GM21360 (cell line): Measurements from ENCODE around the gene RPS8.
A peak's percentile ranks its signal among the peaks of the same experiment; 100 is the strongest.
"Not testable (repeated sequence)": the region's sequence is repeated elsewhere in the genome, so short reads cannot be mapped to it uniquely, and the experiment has no call there.

Source experiments
- ATAC-seq: cut with Tn5 transposase; IDR thresholded peaks from one replicate; pipeline ENCODE4 v1.9.1; 2021; ENCODE audit warnings: mild to moderate bottlenecking, moderate library complexity; ENCODE audit not compliant: unreplicated experiment

The RPS8 gene

DNA sequence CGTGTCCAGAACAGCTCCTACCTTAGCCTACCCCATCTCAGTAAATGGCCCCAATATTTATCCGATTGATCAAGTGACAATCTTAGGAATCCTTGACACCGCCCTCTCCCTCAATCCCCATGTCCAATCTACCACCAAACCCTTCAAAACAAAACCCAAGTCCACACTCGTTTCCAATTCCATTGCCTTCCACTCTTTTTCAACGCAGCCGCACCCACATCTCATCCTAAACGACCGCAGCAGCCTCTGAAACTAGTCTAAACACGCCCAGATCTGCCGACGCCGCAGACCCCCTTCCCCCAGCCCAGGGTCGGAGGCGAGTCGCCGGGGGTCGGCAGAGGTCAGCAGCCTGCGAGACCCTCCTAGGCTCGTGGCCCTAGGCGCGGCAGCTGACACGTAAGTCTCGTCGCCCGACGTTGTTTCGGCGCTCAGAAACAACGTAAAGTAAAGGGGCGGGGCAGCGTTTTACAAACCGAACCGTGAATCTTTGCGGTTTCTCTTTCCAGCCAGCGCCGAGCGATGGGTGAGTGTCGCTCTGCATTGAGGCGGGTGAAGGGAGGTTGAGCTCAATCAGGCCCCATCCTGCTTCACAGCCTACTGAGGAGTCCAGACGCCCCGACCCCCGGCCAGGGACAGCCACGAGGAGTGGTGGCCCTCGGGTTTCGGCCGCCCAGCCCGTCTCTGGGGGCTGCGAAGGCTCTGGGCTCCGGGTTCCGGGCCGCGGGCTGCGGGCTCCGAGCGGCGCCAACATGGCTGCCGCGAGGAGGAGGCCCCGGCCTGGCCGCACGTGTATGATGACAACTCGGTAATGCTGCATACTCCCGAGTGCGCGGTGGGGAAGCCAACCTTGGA, at the start of gene RPS8:
Gene RPS8 (plus strand): TSS at position 463 of the 852 bp plus-strand sequence. CDS start 57 bp downstream, at position 520.
- ATAC-seq, result peak; percentile 78

DNA sequence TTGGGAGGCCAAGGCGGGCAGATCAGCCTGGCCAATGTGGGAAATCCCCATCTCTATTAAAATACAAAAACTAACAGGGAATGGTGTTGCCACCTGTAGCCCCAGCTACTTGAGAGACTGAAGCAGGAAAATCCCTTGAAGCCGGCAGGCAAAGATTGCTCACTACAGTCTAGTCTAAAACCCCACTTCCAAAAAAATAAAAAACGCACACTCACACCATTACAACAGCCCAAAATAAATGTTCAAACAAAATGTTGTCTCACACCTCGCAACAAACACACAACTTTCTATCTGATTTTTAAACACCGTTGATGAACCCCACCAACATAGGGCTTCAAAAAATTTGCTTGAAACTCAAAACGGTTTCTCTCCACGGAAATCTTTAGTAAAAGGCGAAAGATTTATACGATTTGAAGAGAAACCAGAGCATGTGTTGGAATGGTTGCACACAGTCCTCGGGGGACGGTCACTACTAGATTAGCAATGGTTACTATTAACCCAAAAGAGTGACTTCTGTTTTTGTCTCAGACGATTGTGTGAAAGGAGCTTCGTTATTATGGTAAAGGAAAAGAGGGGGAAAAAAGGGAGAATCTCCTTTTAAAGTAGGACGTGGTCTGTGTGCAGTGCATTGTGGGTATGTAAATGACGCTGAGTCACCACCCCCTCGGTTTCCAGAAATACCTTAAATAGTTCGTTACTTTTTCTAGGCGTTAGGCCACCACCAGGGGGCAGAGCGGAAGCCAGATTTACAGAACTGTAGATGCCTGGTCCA, 44.4 kb upstream of the RPS8 start, which contains the start of gene RNU5D-1:
Gene RNU5D-1 (minus strand): TSS at position 430 of the 772 bp plus-strand sequence.
- ATAC-seq, result peak; percentile 61

DNA sequence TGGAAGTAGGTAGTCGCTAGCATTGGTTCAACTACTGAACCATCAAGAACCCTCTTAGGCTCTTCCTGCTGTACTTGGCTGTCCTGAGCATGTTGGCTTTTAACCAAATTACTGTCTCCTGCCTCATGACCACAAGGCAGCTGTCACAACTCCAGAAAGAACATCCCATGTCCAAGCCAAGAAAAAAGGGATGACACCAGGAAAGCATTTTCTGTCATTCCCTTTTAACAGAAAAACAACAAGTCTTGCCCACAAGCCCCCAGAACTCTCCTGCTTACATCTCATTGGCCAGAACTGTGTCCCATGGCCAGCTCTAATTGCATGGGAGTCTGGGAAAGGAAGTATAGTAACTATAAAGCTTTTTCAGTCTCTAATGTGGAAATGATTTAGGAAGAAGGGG, 42.0 kb upstream of the RPS8 start:
- no peak for ATAC-seq

DNA sequence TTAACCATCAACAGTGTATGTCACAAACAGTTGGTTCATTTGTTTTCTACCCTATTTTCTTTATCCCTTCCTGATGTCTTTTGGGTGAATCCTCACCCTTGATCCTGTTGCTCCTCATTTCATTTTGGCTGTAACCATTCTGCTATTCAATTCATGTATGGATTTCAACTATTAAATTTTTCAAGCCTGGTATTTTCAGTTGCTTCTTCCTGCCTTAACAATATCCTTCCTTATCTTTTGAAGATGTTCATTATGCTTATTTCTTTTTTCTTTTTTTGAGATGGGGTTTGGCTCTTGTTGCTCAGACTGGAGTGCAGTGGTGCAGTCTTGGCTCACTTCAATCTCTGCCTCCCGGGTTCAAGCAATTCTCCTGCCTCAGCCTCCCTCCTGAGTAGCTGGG, 41.6 kb upstream of the RPS8 start:
- ATAC-seq, result no peak

DNA sequence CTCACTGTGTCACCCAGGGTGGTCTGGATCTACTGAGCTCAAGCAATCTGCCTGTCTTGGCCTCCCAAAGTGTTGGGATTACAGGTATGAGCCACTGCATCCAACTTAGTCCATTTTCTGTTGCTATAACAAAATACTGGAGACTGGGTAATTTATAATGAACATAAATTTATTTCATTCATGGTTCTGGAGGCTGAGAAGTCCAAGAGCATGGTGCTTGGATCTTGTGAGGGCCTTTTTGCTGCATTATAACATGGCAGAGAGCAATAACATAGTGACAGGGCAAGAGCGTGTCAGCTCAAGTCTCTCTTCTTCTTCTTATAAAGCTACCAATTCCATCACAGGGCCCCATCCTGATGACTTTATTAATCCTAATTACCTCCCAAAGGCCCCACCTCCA, 39.3 kb upstream of the RPS8 start:
- no peak for ATAC-seq

DNA sequence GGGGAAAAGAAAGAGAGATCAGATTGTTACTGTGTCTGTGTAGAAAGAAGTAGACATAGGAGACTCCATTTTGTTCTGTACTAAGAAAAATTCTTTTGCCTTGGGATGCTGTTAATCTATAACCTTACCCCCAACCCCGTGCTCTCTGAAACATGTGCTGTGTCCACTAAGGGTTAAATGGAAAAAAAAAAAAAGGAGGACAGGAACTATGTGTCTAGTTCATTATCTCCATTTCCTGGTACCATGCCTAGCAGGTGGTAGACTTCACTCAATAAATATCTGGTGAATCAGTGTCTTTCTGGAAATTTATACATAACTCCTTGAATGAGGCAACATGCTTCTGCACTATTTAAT, 36.4 kb upstream of the RPS8 start:
- not testable (repeated sequence) for ATAC-seq

DNA sequence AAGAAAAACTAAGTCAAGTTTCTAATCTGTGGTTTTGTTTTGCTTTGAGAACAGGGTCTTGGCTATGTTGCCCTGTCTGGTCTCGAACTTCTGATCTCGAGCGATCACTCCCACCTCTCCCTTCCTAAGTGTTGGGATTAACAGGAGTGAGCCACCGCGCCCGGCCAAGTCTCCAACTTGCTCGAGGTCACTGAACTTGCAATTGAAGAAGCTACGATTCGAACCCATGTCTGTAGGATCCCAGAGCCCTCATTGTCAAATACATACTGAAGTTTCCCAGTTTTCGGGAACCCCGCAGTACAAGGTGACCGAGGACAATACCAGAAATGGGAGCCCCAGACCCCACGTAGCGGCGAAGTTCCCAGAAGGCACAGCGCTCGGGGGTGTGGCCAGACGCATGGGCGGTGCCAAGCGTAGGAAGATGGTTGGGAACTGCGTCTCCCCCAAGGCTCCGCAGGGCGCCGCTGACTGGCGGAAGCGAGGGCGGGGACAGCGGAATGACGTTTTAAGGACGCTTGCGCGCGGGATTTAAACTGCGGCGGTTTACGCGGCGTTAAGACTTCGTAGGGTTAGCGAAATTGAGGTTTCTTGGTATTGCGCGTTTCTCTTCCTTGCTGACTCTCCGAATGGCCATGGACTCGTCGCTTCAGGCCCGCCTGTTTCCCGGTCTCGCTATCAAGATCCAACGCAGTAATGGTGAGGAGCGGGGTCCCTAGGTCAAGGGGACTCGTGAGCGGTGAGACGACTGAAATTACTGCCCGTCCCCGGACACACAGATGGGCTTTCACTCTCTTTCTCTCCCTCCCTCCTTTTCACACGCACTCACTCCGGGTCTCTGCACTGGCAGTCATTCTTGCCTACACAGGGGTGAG, 35.8 kb upstream of the RPS8 start, which contains the start of gene KIF2C:
Gene KIF2C (plus strand): TSS at position 531 of the 872 bp plus-strand sequence. CDS start 96 bp downstream, at position 627.
- ATAC-seq, result peak; percentile 94

DNA sequence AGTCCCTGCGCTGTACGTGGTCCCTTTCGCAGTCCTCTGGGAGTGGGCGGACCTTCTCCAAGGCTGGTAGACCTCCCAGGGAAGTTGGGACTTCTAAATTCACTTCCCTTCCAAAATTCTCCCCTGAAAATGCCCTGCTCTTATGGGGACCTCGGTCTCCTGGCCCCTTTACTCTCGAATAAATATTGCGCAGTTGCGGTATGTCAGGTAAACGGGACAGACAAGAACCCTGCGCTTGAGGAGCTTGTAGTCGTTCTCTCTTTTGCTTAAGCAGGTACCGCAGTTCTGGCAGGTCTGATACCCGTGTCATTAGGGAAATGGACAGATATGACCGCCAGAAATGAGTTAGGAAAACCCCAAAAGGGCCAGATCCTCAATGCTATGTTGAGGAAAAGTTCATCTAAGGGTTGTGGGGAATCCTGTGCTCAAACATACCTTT, 35.1 kb upstream of the RPS8 start:
- peak; percentile 17 for ATAC-seq

DNA sequence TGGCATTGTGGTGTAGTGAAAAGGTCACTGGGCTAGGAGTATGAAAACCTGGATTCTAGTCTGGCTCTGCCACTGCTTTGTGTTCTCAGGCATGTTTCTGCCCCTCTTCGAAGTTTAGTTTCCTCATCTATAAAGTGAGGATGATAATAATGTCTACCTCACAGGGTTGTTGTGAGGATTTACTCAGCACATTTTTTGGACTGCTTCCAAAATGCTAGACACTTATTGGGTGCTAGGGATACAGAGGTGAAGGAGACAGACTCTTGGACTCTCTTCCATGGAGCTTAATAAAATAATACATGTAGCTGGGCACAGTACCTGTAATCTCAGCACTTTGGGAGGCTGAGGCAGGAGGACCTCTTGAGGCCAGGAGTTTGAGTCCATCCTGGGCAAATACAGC, 32.1 kb upstream of the RPS8 start:
- ATAC-seq, result no peak

DNA sequence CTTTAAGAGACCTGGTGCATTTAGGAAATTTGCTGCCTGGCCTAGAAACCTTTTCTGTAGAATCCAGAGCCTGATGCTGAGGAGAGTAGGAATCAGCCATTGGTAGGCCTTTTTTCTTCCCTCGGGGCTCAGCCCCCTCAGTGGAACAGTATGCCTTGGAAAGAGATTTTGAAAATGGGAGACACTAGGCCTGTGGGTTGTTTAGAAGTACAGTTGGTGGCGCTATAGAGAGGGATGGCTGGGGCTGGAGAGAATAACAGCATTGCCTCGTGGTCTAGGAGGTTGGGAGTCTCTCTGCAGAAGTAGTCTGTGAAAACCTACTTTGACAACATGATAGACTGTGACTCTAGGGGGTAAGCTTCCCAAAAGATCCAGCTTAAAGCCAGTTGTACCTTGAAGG, 27.5 kb upstream of the RPS8 start:
- ATAC-seq, result no peak

DNA sequence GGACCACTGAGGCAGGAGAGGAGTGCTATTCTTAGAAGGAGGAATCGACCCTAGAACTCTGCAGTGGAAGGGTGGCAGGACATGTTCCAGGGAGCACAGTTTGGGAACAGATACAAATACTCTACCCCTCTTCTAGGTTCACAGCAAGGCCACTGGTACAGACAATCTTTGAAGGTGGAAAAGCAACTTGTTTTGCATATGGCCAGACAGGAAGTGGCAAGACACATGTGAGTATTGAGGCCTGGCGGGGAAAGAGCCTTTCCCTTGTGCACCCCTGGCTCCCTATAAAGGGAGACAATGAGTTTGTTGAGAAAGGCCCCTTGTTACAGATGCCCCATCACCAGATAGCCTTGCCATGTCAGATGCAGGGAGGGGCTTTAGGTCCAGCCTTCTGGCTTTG, 17.9 kb upstream of the RPS8 start:
- no peak for ATAC-seq

DNA sequence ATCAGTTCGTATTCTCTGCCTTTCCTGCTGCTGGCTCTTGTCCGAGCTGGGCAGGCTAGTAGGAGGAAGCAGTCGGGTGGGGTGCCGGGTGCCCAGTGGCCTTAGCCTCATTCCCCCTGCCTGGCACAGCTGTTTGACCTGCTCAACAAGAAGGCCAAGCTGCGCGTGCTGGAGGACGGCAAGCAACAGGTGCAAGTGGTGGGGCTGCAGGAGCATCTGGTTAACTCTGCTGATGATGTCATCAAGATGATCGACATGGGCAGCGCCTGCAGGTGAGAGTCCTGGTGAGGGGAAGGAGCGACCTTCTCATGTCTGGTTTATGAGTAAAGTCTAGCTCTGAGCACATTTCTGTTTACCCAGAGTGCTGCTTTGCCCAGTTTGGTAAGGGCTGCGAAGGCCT, 16.3 kb upstream of the RPS8 start:
- ATAC-seq, result no peak

DNA sequence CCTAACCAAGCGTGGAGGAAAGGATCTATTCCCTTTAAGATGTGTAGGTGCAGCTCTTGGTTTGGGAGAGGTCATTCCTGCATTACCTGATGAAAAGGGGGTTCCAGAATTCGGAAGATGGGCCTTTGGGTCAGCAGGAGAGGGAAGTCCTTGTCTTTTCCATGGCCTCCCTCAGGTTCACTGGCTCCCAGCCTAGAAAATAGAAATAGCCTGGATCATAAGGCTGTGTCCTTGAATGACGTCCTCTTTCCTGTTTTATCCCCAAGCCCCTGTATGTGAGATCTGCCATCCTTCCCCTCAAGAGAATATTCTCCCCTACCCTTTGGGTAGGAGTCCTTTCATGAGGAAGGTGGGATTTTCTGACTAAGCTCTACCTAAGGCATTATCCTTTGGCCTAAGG, 14.5 kb upstream of the RPS8 start:
- ATAC-seq, result no peak

DNA sequence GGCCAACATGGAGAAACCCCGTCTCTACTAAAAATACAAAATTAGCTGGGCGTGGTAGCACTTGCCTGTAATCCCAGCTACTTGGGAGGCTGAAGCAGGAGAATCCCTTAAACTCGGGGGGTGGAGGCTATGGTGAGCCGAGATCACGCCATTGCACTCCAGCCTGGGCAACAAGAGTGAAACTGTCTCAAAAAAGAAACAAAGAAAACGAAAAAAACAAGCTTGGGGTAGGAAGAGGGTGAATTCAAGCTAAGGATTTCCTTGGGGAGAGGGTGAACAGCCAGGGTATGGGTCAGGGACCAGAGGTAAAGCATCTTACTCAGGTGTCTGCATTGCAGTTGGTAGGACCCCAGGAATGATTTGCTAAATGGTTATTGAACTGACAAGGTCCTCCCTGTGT, 8.9 kb upstream of the RPS8 start:
- ATAC-seq, result not testable (repeated sequence)

DNA sequence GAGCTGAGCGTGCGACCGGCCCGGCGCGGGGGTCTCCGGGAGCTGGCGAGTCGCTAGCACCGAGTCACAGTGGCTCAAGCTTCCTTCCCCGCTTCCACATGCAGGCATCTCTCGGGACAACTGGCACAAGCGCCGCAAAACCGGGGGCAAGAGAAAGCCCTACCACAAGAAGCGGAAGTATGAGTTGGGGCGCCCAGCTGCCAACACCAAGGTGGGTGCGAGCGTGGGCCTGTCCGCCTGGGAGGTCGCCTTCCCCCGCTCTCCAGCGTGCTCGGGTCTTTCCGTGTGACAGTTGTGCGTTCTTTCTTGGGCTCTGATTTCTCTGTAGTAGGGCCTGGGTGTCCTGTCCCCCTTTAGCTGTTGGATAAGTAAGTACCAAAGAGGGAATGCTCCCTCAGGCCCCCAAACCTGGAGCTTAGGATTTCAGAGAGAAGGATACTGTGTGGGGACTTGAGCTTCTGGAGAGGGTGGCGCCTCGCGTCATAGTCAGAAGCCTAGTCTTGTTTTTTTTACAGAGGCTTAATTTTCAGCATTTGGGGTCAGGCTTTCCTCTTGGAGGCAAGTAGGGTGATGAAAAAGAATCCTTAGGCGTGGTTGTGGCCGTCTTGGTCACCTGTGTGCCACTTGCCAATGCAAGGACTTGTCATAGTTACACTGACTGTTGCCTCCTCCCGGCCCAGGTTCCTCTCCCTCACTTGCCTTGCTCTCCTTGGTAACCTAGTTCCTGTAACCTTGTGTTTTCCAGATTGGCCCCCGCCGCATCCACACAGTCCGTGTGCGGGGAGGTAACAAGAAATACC, 790 bp downstream of the RPS8 start:
- ATAC-seq, result peak; percentile 16

DNA sequence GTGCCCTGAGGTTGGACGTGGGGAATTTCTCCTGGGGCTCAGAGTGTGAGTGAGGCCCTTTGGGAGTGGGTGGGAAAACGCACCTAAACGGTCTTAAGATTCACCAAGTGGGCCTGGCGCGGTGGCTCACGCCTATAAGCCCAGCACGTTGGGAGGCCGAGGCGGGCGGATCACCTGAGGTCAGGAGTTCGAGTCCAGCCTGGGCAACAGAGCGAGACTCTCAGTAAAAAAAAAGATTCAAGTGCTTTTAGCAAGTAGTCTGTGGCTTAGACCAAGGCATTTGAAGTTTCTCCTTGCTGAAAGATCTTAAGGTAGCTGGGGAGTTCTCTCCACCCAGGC, 1.4 kb downstream of the RPS8 start:
- ATAC-seq, result no peak

DNA sequence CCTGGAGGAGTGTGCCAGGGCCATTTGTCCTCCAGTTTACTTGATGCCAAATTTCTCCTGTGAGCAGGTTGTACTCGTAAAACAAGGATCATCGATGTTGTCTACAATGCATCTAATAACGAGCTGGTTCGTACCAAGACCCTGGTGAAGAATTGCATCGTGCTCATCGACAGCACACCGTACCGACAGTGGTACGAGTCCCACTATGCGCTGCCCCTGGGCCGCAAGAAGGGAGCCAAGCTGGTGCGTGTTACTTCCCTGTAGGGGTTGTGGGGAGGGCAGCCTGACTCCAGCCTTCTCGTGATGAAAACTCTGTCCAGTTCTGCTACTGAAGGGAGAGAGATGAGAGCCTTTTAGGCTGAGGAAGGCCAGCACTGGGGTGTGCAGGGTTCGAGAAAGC, 2.2 kb downstream of the RPS8 start:
- no peak for ATAC-seq

DNA sequence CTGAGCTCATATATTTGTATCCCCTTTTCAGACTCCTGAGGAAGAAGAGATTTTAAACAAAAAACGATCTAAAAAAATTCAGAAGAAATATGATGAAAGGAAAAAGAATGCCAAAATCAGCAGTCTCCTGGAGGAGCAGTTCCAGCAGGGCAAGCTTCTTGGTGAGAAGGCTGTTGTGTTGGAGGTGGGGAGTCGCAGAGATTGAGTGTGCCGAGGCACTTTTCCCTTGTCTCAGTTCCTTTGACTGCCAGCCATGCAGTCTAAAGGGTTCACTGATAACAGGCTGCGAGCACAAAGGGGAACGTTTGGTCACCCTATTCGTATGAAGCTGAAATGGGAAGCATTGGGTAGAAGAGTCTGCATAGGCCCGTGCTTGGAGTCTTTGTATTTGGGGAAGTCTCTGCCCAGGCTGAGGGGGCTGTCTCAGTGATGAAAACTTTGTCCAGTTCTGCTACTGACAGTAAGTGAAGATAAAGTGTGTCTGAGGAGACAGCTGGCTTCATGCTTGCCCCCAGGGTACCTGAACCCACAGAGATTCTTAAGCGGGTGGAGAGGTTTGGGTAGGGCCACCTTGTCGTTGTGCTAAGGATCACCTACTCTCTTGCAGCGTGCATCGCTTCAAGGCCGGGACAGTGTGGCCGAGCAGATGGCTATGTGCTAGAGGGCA, 2.8 kb downstream of the RPS8 start:
- ATAC-seq, result no peak

DNA sequence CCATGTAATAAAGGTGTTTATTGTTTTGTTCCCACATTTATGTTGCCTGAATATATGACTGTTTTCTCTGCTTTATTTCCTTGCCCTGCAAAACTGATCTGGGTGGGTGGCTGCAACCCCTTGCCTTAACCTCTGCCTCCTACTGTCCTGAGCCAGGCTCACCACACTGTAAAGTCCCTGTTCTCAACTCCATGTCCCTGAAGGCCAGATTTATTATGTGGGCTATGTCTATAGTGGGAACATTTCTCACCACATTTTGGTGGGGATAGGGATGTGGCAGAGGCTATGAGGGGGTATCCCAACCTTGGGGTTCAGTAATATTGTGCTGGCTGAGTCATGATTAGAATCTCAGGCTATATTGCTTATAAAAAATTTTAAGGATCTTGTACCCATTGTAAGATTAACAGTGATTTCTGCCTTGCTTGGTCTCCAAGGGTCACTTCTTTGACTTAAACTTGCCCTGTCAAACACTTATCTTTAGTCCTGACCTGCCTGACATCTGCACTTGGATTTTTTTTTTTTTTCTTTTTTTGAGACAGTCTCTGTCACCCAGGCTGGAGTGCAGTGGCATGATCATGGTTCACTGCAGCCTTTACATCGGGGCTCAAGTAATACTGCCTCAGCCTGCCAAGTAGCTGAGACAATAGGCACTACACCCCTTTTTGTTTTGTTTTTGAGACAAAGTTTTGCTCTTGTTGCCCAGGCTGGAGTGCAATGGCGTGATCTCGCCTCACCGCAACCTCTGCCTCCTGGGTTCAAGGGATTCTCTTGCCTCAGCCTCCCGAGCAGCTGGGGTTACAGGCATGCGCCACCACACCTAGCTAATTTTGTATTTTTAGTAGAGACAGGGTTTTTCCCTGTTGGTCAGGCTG, 3.6 kb downstream of the RPS8 start:
- ATAC-seq, result no peak
